ENCODE results near the gene TAF11.

- TF ChIP-seq CTCF (IDR thresholded peaks at IDR 0.05 in 8 of 11, conservative IDR thresholded peaks at IDR 0.05 in 3 of 11) (no peak), POLR2A (IDR thresholded peaks at IDR 0.05) (no peak), POLR2AphosphoS5 (IDR thresholded peaks at IDR 0.05) (no peak)
These were observed 24.0 kb upstream of the TAF11 start for GRCh38 chr6:34911822-34912221.

Data from spleen (tissue), 7 donors.